Measurements from ENCODE around the gene CCL21.

Gene CCL21

GRCh38 chr9:34701769-34702736, 7.9 kb downstream of the CCL21 start:
- peak; percentile 60 for DNase-seq

- DNase-seq = peak; percentile 50
Observed at GRCh38 chr9:34701023-34701768, 8.7 kb downstream of the CCL21 start.

- no peak for DNase-seq
Observed at GRCh38 chr9:34694811-34695210, 15.1 kb downstream of the CCL21 start.

GRCh38 chr9:34693560-34693959, 16.4 kb downstream of the CCL21 start:
- no peak for DNase-seq

- DNase-seq = no peak
Observed at GRCh38 chr9:34691936-34692315, 18.0 kb downstream of the CCL21 start.

- DNase-seq = no peak
Observed at GRCh38 chr9:34690983-34691935, 18.7 kb downstream of the CCL21 start, which contains the start of gene CCL19. CCL19 (minus strand) TSS chr9:34691276; CDS start chr9:34691139, 137 bp downstream.

GRCh38 chr9:34689512-34689911, 20.4 kb downstream of the CCL21 start:
- DNase-seq = no peak

GRCh38 chr9:34689116-34689470, 20.8 kb downstream of the CCL21 start:
- no peak for DNase-seq

GRCh38 chr9:34688329-34689115, 21.4 kb downstream of the CCL21 start:
- DNase-seq = no peak

- no peak for DNase-seq
Observed at GRCh38 chr9:34687276-34688030, 22.5 kb downstream of the CCL21 start.

GRCh38 chr9:34686732-34687131, 23.2 kb downstream of the CCL21 start:
- no peak for DNase-seq

GRCh38 chr9:34686231-34686630, 23.7 kb downstream of the CCL21 start:
- DNase-seq = no peak

- no peak for DNase-seq
Observed at GRCh38 chr9:34685591-34685990, 24.3 kb downstream of the CCL21 start.

- DNase-seq = no peak
Observed at GRCh38 chr9:34684816-34685215, 25.1 kb downstream of the CCL21 start.

- no peak for DNase-seq
Observed at GRCh38 chr9:34684145-34684544, 25.8 kb downstream of the CCL21 start.

- no peak for DNase-seq
Observed at GRCh38 chr9:34675869-34676268, 34.1 kb downstream of the CCL21 start.

- DNase-seq = peak; percentile 56
Observed at GRCh38 chr9:34675048-34675714, 34.8 kb downstream of the CCL21 start.

- DNase-seq = no peak
Observed at GRCh38 chr9:34674440-34674839, 35.5 kb downstream of the CCL21 start.

GRCh38 chr9:34671307-34671706, 38.6 kb downstream of the CCL21 start:
- no peak for DNase-seq

GRCh38 chr9:34669809-34670562, 40.0 kb downstream of the CCL21 start:
- DNase-seq = no peak

Measured in COR-L47 (cell line).